Stimulated activated CD4-positive, alpha-beta T cell treated with anti-CD3 and anti-CD28 coated beads, TNF-alpha, amount 100 ng/mL, for 1 hour (primary cell): Measurements from ENCODE around the gene ERMP1.
"Not testable (repeated sequence)": the region's sequence is repeated elsewhere in the genome, so short reads cannot be mapped to it uniquely, and the experiment has no call there.

Experiments
- DNase-seq, 3 donors: peaks; one replicate each; pipeline ENCODE4 v3.0.0-alpha.2; 2020; ENCODE audit warnings: low read depth in 3 of 3, low spot score in 1 of 3

ERMP1 gene

DNA sequence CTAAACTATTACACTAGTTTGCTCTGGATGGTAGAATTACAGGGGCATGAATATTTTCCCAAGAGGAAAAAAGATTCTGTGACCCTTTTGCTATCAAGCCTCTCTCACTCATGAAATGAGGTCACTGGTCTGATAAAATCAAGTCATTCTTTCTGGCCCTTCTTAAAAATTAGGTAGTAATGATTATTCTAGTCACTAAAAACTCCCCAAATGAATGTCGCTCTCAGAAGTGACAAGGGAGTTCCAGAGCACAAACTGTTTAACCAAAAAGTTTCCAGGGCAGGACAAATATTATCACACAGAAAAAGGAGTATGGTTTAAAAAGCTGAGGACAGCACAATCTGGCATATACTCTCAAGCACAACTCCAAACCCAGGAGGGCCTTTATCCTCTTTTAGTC lies 12.5 kb downstream of the ERMP1 start:
- no peak for DNase-seq

DNA sequence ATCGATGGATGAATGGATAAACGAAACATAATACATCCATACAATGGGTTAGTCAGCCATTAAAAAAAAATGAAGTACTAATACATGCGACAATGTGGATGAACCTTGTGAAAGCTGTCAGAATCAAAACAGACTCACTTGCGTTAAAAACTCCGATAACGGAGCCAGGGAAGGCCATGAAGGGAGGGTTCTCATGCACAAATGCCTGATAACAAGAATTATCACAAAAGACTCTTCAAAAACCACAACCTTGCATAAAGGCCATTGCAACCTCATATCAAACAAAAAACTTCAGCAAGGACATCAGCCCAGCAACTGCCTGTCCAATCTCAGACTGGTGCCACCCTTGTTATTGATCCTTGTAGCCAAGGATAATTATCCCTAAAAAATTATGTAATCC lies 13.7 kb downstream of the ERMP1 start:
- no peak for DNase-seq

DNA sequence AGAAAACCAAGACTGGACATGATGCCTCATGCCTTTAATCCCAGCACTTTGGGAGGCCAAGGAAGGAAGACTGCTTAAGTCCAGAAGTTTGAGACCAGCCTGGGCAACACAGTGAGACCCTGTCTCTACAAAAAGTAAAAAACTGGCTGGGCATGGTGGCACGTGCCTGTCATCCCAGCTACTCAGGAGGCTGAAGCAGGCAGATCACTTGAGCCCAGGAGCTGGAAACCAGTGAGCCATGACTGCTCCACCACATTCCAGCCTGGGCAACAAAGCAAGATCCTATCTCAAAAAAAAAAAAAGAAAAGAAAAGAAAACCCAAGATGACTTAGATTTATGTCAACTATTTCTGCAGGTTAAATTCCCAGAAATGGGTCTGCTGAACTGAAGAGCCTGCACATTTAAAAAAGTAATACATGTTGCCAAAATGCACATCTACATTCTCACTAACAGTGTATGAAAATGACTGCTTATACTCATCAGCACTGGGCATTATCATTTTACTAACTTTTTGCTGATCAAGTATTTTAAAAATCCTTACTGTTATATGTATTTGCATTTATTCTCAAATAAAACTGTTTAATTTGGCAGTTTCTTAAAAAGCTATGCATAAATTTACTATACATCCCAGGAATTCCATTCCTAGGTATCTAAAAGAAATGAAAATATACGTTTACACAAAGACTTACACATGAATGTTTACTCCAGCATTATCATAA lies 14.3 kb downstream of the ERMP1 start:
- no peak for DNase-seq

DNA sequence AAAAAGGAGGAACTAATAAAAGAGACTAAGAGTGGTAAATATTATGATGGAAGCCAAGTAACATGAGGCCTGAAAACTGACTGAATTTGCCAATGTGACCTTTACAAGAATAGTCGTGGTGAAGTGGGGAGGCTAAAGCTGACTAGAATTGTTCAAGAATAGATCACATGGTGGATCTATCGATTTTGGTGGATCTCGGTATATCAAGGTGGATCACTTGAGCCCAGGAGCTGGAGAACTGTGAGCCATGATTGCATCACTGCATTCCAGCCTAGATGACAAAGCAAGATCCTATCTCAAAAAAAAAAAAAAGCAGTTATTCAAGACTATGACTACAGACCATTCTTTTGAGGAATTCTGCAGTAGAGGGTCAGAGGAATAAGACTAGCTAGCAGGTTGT lies 15.1 kb downstream of the ERMP1 start:
- DNase-seq, result no peak

DNA sequence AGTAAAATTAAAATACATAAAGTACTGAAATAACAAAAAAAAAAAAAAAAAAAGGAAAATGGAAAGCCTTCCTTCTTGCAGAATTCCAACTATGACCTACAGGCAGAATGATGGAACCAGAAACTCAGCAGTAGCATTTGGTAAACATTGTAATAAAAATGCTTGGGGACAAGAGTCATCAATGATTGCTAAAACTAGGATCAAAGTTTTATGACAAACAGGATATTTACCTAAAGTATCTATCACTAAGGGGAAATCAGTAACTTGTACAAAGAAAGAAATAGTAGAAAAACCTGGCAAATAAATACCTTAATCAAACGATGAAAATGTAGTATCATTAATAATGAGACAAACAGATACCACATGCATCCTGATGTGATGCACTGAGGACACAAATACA lies 17.5 kb downstream of the ERMP1 start:
- DNase-seq, result no peak

DNA sequence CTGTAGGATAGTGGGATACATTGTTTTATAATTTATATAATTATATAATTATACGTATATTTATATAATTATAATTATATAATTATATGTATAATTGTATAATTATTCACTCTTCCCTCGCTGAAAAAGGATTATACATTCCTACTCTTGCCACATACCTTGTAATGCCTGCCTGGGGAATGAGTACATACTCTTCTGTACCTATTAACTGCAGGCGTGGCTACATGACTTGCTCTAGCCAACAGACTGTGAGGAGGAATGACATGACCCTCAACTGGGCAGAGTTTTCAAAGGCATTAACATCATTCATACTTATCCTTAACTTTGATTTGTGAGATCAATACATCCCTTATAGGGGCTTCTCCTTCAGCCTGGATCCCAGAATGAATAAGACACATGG lies 19.1 kb downstream of the ERMP1 start:
- DNase-seq, result no peak

DNA sequence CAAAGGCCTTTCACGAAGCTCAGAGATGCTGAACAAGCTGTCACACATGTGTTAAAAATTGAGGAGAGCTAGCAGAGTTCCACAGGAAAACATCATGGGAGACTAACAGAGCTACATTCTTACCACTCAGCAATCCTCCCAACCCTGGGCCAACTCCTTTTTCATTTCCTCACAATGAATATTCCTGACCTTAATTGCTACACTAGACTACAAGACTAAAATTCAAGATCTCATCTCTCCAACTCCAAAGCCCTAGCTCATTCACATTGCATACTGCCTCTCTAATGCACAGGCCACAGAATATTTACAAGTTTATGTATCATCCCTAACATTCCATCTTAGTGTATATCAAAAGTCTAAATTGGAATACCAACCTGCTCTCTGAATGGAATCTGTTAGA lies 21.2 kb downstream of the ERMP1 start:
- no peak for DNase-seq

DNA sequence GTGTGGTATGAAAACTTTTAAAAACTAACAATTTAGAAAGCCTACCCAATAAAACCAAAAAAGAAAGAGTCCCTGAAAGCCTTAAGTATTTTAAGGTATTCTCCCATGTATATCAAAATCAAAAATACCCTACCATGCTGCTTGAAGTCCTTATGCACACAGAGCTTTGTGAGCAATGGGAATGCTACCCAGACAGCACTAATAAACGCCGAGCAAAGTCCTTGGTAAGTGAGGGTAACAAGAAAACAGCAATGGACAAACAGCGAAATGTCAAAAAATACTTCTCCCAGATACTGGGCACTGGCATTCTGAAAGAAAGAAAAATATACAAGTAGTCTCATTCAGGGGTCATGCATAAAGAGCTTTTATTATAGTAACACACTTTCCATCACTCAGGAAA lies 27.4 kb downstream of the ERMP1 start:
- DNase-seq, result no peak

DNA sequence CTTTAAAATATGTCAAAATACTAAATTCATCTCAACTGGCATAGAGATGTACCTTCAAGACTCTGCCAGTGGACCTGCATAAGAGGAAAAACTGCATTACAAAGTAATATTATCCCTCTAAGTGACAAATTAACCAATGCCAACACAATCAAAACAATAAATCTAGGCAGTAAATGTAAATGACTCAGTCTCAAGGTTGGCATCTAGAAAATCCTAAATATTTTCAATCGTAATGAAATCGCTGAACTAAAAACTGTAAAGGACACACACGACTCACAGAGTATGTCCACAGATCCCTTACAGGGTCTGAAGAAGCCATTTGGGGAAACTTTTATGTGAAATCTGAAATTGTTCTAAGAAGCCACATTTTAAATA lies 31.2 kb downstream of the ERMP1 start:
- DNase-seq, result no peak

DNA sequence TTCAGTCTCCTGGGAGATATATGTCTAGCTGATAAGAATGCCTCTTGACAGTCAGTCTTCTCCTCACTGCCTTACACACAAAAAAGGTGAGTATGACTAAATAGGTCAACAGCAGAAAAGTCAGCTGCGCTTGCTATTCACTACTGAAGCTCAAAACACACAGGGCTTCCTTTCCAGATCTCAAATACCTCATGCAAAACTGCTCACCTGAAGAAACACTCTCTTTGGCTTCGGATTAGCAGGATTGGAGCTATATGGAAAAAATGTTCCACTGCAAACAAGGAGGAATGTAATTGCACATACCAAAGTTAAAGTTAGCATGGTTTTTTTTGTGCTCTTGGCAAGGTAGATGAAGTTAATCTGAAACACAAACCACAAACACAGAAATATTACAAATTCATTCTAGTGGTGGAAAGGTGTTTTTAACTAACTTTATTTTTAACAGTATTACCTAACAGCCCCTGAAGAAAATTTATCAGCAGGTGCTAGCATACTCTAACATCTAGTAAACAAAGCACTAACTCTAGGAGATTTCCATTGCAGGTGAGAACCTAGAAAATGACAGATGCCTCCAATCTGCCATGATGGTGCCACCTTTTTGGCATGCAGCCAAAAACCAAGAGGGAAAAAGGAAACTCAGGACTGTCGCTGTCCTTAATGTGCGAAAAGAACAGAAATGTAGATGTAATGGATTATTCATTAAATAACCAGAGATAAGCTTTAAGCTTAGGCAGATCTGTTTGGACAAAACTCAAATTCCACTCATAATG lies 31.8 kb downstream of the ERMP1 start:
- DNase-seq, result no peak

DNA sequence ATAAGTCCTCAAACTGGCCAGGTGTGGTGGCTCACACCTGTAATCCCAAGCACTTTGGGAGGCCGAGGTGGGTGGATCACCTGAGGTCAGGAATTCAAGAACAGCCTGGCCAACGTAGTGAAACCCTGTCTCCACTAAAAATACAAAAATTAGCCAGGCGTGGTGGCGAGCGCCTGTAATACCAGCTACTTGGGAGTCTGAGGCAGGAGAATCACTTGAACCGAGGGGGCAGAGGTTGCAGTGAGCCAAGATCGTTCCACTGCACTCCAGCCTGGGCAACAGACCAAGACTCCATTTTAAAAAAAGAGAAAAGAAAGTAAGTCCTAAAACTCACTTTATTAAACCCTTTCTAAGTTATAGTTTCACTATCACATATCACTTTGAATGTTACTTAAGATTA lies 32.5 kb downstream of the ERMP1 start:
- DNase-seq, result not testable (repeated sequence)

DNA sequence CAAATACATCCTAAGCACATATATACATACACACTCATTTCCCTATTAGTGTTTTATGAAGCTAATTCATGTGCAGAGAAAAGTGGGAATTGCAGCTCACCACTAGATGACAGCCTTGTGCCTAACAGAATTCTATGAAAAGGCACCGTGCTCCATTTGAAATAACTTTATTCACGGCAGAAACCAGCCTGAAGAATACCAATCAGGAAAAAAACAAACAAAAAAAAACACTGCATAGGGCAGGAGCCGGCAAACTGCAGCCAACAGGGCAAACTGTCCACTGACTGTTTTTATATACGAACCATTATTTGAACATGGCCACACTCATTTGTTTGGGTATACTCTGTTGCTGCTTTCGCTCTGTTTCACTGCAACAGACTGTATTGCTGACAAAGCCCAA lies 33.6 kb downstream of the ERMP1 start:
- no peak for DNase-seq

DNA sequence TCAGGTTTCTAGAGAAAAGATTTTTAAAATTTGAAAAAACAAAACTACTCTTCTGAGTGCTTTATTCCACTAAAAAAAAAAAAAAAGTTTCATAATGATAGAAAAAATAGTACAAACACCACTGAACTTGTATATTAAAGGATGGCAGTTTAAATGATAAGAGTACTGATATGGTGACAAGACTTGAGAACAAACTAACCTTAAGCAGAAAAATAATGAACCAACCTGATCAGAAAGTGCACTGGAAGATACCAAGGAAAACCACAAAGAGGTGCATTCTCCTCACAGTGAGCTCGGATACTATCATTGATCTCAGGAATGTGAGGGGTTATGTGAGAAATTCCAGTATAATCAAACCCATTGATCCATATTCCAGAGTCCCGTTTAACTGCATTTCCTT lies 34.3 kb downstream of the ERMP1 start:
- DNase-seq, result no peak

DNA sequence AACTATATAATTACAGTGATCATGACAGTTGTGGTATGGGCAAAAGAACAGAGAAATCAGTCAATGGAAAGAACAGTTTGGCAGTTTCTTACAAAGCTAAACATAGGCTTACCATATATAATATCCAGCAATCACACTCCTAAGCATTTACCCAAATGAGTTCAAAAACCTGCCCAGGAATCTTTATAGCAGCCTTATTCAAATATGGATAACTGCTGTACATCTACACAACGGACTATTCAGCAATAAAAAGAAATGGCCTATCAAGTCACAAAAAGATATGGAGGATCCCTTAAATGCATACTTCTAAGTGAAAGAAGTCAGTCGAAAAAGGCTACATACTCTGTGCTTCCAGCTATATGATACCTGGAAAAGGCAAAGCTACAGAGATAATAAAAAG lies 36.6 kb downstream of the ERMP1 start:
- DNase-seq, result no peak

DNA sequence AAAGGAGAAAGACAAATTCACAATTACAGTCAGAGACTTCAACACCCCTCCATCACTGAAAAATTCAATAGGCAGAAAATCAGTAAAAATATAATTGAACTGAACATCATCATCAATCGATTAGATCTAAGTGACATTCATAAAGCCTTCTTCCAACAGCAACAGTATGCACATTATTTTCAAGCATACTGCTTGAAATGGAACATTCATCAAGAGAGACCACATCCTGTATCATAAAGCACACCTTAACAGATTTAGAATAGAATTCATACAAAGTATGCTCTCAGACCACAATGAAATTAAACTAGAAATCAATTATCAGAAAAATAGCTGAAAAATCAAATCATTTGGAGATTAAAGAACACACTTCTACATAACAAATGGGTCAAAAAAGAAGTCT lies 39.1 kb downstream of the ERMP1 start:
- no peak for DNase-seq

DNA sequence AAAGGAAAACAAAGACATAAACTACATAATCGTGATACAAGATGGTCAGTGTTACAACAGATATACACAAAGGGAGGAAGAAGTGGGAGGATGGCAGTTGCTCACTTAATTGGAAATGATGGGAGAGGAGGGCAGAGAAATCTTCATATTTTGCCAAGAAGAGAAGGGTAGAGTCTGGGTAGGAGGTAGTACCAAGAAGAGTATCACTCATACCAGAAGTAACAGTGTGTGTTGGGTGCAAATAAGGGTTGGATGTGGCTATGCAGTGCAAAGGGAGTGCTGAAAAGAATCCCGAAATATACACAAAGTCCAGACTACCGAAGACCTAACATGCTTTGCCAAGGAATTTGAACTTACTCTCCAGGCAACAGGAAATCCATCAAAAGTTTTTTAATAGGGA lies 41.0 kb downstream of the ERMP1 start:
- no peak for DNase-seq

DNA sequence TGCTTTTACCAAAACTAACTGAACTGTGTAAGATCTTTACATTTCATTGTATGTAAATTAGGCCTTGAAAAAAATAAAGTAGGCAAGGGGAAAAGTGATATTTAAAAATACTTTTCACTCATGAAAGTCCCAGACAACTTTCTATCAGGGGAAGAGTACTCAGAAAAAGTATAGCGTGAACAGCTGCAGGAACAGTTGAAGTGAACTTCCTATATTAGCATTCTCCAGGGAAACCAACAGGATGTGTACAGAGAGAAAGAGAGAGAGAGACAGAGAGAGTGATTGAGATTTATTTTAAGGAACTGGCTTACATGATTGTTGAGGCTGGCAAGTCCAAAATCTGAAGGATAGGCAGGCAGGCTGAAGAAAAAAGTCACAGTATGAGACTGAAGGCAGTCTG lies 42.0 kb downstream of the ERMP1 start:
- DNase-seq, result no peak

DNA sequence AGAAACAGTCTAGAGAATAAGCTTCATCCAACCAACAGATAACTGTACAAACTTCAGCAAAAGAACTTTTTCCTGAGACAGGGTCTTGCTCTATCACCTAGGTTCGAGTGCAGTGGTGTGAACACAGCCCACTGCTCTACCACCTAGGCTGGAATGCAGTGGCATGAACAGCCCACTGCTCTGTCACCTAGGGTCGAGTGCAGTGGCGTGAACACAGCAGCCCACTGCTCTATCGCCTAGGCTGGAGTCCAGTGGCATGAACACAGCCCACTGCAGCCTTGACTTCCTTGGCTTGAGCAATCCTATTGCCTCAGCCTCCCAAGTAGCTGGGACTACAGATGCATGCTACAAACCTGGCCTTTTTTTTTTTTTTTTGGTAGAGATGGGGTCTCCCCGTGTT lies 43.4 kb downstream of the ERMP1 start:
- DNase-seq, result no peak

DNA sequence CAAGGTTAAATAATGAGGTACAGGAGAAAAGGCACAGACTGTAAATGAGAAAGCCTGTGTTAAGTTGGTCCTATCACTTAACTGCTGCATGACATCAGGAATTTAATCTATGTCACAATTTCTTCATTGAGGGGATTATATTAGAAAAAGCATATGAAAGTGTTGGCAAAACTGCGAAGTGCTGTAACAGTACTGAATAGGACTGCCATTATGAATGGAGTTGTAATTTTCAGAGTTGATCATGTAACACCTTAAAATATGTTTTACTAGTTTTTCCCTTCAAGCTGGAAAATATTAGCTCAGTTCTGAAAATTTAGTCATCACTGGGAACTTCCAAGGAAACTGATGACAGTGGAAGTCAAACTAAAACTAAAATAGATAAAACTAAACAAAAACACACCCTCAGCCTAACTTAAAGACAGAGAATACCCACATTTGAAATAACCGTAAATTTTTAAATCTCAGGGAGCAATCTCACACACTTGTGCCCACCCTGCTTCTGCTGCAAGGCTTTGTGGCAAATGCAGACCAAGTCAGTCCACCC lies 45.1 kb downstream of the ERMP1 start:
- no peak for DNase-seq

DNA sequence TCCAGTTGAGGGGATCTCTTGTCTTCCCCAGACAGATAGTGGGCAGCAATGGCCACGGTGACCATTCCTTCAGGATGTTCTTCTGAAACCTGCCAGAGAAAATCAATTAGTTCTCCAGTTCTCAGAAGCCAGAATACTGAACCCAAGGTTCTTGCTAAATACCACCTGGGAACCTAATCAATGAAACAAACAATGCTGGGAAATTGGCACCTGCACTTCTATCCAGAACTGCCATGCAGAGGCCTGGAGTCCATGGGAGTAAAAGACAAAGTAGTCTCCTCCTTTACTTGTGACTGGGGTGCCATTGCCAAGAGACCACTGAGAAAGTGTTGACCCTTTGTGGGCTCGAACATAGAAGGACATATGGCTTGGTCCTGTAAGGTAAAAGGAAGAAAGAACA lies 45.7 kb downstream of the ERMP1 start:
- no peak for DNase-seq

DNA sequence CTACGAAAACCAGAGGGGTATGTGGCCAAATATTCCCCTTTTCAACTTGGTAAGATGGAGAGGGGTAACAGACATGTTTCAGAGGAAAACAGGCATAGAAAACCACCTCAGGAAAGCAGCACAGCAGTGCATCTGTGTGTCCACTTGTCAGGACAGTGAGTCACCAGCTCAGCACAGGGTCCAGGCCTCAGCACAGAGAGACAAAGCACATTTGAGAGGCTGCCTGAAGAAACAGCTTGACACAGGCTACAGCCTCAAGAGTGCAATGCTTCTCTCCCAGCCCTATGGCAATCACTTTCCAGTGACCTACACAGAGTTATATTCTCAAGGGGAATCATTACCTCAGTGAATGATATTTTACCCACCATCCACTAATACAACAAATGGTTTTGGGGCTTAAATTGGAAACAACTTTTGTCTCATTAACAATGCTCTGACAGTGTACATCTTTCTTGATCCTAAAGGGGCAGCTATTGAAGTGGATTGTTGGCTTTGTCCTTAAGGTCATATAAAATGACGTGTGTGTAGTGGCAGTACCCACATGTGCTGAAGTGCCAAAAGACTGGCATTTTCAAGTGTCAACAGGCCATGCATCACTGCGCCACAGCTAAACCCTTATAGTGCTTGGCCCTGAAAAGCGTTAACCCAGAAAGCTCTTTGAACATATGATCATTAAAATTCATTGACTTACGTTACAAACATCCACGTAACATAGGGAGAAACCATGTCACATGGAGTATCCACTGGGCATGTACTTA lies 46.4 kb downstream of the ERMP1 start:
- DNase-seq, result no peak
